ENCODE results near the gene IGLL1.
"Not testable (repeated sequence)": the region's sequence is repeated elsewhere in the genome, so short reads cannot be mapped to it uniquely, and the experiment has no call there.

Gene IGLL1

GRCh38 chr22:23560215-23560614 is 19.9 kb downstream of the IGLL1 start:
- not testable (repeated sequence) for H3K36me3 Mint-ChIP-seq (ENCODE audit: low read depth); H3K27ac Mint-ChIP-seq; H3K4me1 Mint-ChIP-seq (ENCODE audit: low read depth); H3K9me3 Mint-ChIP-seq; H3K4me3 Mint-ChIP-seq
- H3K27me3 Mint-ChIP-seq (ENCODE audit: low read depth): peaks cover 18% of the 10 kb centered on the region

- Mint-ChIP-seq H3K4me3 (no peak overlapping the region), H3K4me1 (ENCODE audit: low read depth) (no peaks in the 10 kb centered on the region), H3K27me3 (ENCODE audit: low read depth) (peaks cover 3% of the 10 kb centered on the region), H3K27ac (no peak overlapping the region), H3K9me3 (no peaks in the 10 kb centered on the region), H3K36me3 (ENCODE audit: low read depth) (no peaks in the 10 kb centered on the region)
Measured at GRCh38 chr22:23557467-23557866, 22.6 kb downstream of the IGLL1 start.

GRCh38 chr22:23557036-23557435 is 23.1 kb downstream of the IGLL1 start:
- Mint-ChIP-seq H3K27ac (no peak overlapping the region), H3K36me3 (ENCODE audit: low read depth) (no peaks in the 10 kb centered on the region), H3K27me3 (ENCODE audit: low read depth) (peaks cover under 1% of the 10 kb centered on the region), H3K4me3 (no peak overlapping the region), H3K9me3 (no peaks in the 10 kb centered on the region), H3K4me1 (ENCODE audit: low read depth) (no peaks in the 10 kb centered on the region)

GRCh38 chr22:23556026-23556620 is 24.0 kb downstream of the IGLL1 start:
- H3K4me3 Mint-ChIP-seq: no peak overlapping the region
- H3K27ac Mint-ChIP-seq: no peak overlapping the region
- no peaks in the 10 kb centered on the region for H3K27me3 Mint-ChIP-seq (ENCODE audit: low read depth)
- no peaks in the 10 kb centered on the region for H3K36me3 Mint-ChIP-seq (ENCODE audit: low read depth)
- no peaks in the 10 kb centered on the region for H3K9me3 Mint-ChIP-seq
- H3K4me1 Mint-ChIP-seq (ENCODE audit: low read depth): no peaks in the 10 kb centered on the region

GRCh38 chr22:23555118-23555517 is 25.0 kb downstream of the IGLL1 start:
- Mint-ChIP-seq H3K27me3 (ENCODE audit: low read depth) (no peaks in the 10 kb centered on the region), H3K4me1 (ENCODE audit: low read depth) (no peaks in the 10 kb centered on the region), H3K36me3 (ENCODE audit: low read depth) (no peaks in the 10 kb centered on the region), H3K27ac (no peak overlapping the region), H3K9me3 (no peaks in the 10 kb centered on the region), H3K4me3 (no peak overlapping the region)

- H3K27ac Mint-ChIP-seq: no peak overlapping the region
- H3K9me3 Mint-ChIP-seq: no peaks in the 10 kb centered on the region
- no peaks in the 10 kb centered on the region for H3K27me3 Mint-ChIP-seq (ENCODE audit: low read depth)
- no peak overlapping the region for H3K4me3 Mint-ChIP-seq
- H3K36me3 Mint-ChIP-seq (ENCODE audit: low read depth): no peaks in the 10 kb centered on the region
- H3K4me1 Mint-ChIP-seq (ENCODE audit: low read depth): no peaks in the 10 kb centered on the region
Measured at GRCh38 chr22:23553924-23554870, 25.9 kb downstream of the IGLL1 start.

- H3K27me3 Mint-ChIP-seq (ENCODE audit: low read depth): no peaks in the 10 kb centered on the region
- H3K9me3 Mint-ChIP-seq: no peaks in the 10 kb centered on the region
- no peak overlapping the region for H3K27ac Mint-ChIP-seq
- H3K4me1 Mint-ChIP-seq (ENCODE audit: low read depth): no peaks in the 10 kb centered on the region
- no peaks in the 10 kb centered on the region for H3K36me3 Mint-ChIP-seq (ENCODE audit: low read depth)
- H3K4me3 Mint-ChIP-seq: no peak overlapping the region
Measured at GRCh38 chr22:23553438-23553837, 26.7 kb downstream of the IGLL1 start.

- no peak overlapping the region for H3K27ac Mint-ChIP-seq
- H3K4me1 Mint-ChIP-seq (ENCODE audit: low read depth): no peaks in the 10 kb centered on the region
- H3K4me3 Mint-ChIP-seq: no peak overlapping the region
Measured at GRCh38 chr22:23552573-23552972, 27.5 kb downstream of the IGLL1 start.

GRCh38 chr22:23551385-23551784 is 28.7 kb downstream of the IGLL1 start:
- Mint-ChIP-seq H3K27ac (no peak overlapping the region), H3K4me3 (no peak overlapping the region), H3K4me1 (ENCODE audit: low read depth) (no peaks in the 10 kb centered on the region), H3K9me3 (peaks cover 5% of the 10 kb centered on the region), H3K27me3 (ENCODE audit: low read depth) (peaks cover 3% of the 10 kb centered on the region), H3K36me3 (ENCODE audit: low read depth) (no peaks in the 10 kb centered on the region)

More at GRCh38 chr22:23552573-23552972, 27.5 kb downstream of the IGLL1 start:
- Mint-ChIP-seq H3K9me3 (peaks cover 5% of the 10 kb centered on the region), H3K36me3 (ENCODE audit: low read depth) (no peaks in the 10 kb centered on the region), H3K27me3 (ENCODE audit: low read depth) (peaks cover 1% of the 10 kb centered on the region)

GRCh38 chr22:23550049-23550650 is 29.9 kb downstream of the IGLL1 start:
- Mint-ChIP-seq H3K36me3 (ENCODE audit: low read depth) (no peaks in the 10 kb centered on the region), H3K27ac (no peak overlapping the region), H3K4me3 (no peak overlapping the region), H3K9me3 (peaks cover 5% of the 10 kb centered on the region), H3K4me1 (ENCODE audit: low read depth) (no peaks in the 10 kb centered on the region), H3K27me3 (ENCODE audit: low read depth) (peaks cover 5% of the 10 kb centered on the region)

GRCh38 chr22:23549198-23549595 is 30.9 kb downstream of the IGLL1 start:
- no peaks in the 10 kb centered on the region for H3K36me3 Mint-ChIP-seq (ENCODE audit: low read depth)
- H3K4me1 Mint-ChIP-seq (ENCODE audit: low read depth): no peaks in the 10 kb centered on the region
- no peak overlapping the region for H3K27ac Mint-ChIP-seq
- H3K4me3 Mint-ChIP-seq: no peak overlapping the region
- peaks cover 8% of the 10 kb centered on the region for H3K27me3 Mint-ChIP-seq (ENCODE audit: low read depth)
- peaks cover 5% of the 10 kb centered on the region for H3K9me3 Mint-ChIP-seq

GRCh38 chr22:23548501-23549197 is 31.4 kb downstream of the IGLL1 start:
- H3K27ac Mint-ChIP-seq: no peak overlapping the region
- peaks cover 5% of the 10 kb centered on the region for H3K9me3 Mint-ChIP-seq
- H3K4me3 Mint-ChIP-seq: no peak overlapping the region
- no peaks in the 10 kb centered on the region for H3K36me3 Mint-ChIP-seq (ENCODE audit: low read depth)
- H3K27me3 Mint-ChIP-seq (ENCODE audit: low read depth): peaks cover 8% of the 10 kb centered on the region
- H3K4me1 Mint-ChIP-seq (ENCODE audit: low read depth): no peaks in the 10 kb centered on the region

- Mint-ChIP-seq H3K27me3 (ENCODE audit: low read depth) (peaks cover 8% of the 10 kb centered on the region), H3K4me3 (no peak overlapping the region), H3K4me1 (ENCODE audit: low read depth) (no peaks in the 10 kb centered on the region), H3K36me3 (ENCODE audit: low read depth) (no peaks in the 10 kb centered on the region), H3K27ac (no peak overlapping the region), H3K9me3 (peaks cover 5% of the 10 kb centered on the region)
Measured at GRCh38 chr22:23547818-23548500, 32.1 kb downstream of the IGLL1 start.

GRCh38 chr22:23547382-23547781 is 32.7 kb downstream of the IGLL1 start:
- not testable (repeated sequence) for H3K27ac Mint-ChIP-seq; H3K4me3 Mint-ChIP-seq; H3K4me1 Mint-ChIP-seq (ENCODE audit: low read depth); H3K36me3 Mint-ChIP-seq (ENCODE audit: low read depth); H3K27me3 Mint-ChIP-seq (ENCODE audit: low read depth); H3K9me3 Mint-ChIP-seq

All from T-helper 1 cell treated with Interleukin-12 subunit alpha and Interleukin-12 subunit beta and Interleukin-4 antibody, amounts not matched to agents 30 μg/mL and 1 μg/mL, for 36 hours (primary cell).